ENCODE data around the gene ZC3HAV1.

Gene ZC3HAV1

DNA sequence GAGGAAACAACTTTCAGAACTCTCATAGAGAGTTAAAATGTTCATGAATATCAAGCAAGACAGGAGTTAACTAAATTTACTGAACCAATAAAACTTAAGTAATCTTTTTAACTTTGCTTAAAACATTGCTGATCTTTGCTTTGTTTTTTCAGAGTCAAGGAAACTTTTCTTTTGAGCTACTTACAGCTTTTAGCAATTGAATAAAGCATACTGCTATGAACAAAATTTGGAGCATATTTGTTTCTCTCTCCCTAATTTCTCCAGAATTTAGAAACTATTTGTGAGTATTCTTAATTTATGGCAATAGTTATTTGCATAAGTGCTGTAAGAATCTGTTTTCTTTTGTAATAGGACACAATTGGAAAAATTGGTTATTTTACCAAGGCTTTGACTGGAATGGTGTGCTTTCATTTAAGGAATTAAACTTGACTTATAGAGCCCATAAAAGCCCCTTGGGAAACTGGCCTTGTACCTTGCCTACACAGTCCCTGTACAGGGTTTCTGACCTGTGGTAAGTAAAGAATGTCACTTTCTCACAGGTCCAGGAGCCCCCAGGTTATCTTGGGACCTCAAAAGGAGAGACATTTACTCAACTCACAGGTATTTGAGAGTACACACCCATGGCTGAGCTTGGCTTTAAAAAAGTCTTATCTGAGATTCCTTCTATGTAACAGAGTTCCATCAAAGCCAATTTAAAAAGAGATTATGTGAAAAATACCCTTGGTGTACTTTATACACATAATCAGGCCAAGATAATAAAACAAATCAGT, 105.0 kb downstream of the ZC3HAV1 start:
- H3K4me3 ChIP-seq (replicated peaks; ENCODE audit: insufficient read depth, low read length): no peak overlapping the region
- peaks cover 3% of the 10 kb centered on the region for H3K27me3 ChIP-seq (ENCODE audit: insufficient read depth, poor library complexity, severe bottlenecking)
- no peak overlapping the region for H3K27ac ChIP-seq (replicated peaks)
- no peak for TF ChIP-seq SPI1 (IDR thresholded peaks at IDR 0.05; ENCODE audit: borderline replicate concordance, low read depth)
- TF ChIP-seq POLR2AphosphoS5 (IDR thresholded peaks at IDR 0.05; ENCODE audit: low read depth): no peak
- DNase-seq (ENCODE audit: low read depth in 1 of 2, low spot score in 1 of 2): no peak

DNA sequence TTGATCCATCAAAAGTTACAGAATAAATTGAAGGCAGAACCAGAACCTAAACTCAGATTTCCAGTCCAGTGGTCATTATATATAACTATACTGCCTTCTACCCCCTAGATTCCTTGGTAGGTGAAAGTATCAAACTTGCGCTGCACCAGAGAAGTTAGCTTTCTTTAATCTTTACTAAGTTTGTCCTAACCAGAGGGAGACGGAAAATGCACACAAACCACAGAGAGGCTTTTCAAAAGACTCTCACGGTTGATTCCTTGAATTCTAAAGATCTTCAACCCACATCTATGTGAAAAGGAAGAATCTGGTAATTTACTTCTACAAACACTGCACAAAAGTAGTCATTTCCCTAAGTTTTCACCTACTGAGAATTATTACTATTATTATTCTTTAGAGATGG, 110.1 kb downstream of the ZC3HAV1 start:
- no peak overlapping the region for H3K4me3 ChIP-seq (replicated peaks; ENCODE audit: insufficient read depth, low read length)
- DNase-seq (ENCODE audit: low read depth in 1 of 2, low spot score in 1 of 2): no peak
- no peak overlapping the region for H3K27ac ChIP-seq (replicated peaks)
- no peak for TF ChIP-seq CTCF (IDR thresholded peaks at IDR 0.05; ENCODE audit: insufficient read depth, low read length)
- no peak for TF ChIP-seq POLR2AphosphoS5 (IDR thresholded peaks at IDR 0.05; ENCODE audit: low read depth)
- TF ChIP-seq REST (IDR thresholded peaks at IDR 0.05; ENCODE audit: insufficient replicate concordance, low read depth): no peak
- TF ChIP-seq GABPA (IDR thresholded peaks at IDR 0.05; ENCODE audit: low read depth): no peak
- TF ChIP-seq SPI1 (IDR thresholded peaks at IDR 0.05; ENCODE audit: borderline replicate concordance, low read depth): no peak
- peaks cover 3% of the 10 kb centered on the region for H3K27me3 ChIP-seq (ENCODE audit: insufficient read depth, poor library complexity, severe bottlenecking)

All from HL-60 (cell line).